ENCODE results near the gene NLGN1. TPM values are rescaled to one million over a fixed set of nuclear protein-coding genes. Genes with fewer than 3 reads are reported as not detected.

Gene NLGN1
- total RNA-seq, 1 experiment from 2014 or later = not detected

DNA sequence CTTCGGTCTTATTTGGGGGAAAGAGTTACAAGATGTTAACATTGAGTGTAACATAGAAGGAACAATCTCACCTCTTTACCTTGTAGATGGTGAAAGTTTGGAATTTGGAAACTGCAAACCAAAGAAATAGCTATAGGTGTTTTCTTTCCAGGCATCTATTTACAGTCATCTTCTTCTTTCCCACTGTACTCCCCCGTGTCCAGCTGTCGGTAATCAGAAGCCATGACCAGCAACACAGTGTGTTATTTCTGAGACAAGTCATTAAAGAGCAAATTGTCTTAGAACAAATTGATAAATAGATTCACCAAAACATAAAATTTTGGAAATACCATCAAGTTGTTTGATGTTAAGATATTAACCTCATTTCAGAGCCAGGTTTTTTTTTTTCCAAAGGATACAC is 871.0 kb downstream of the NLGN1 start:
- BruUV-seq (replicated peaks) = no TSS peak
- Histone ChIP-seq H3K4me3 (replicated peaks in 1 of 2; ENCODE audit: low read depth in 1 of 2, low read length in 2 of 2) (no peak overlapping the region), H3K4me2 (ENCODE audit: low read length) (no peak overlapping the region), H3K9ac (ENCODE audit: low read length) (no peak overlapping the region), H4K20me1 (ENCODE audit: insufficient read depth) (no peaks in the 10 kb centered on the region), H3K79me2 (ENCODE audit: insufficient read depth, low read length) (no peaks in the 10 kb centered on the region), H2AFZ (ENCODE audit: low read depth, low read length, poor library complexity, severe bottlenecking) (no peak overlapping the region), H3K9me3 (ENCODE audit: control insufficient read depth in 1 of 2, insufficient read depth in 1 of 2, low read depth in 1 of 2, low read length in 2 of 2) (no peaks in the 10 kb centered on the region), H3K36me3 (ENCODE audit: control insufficient read depth in 1 of 2, insufficient read depth in 2 of 2, low read length in 2 of 2) (no peaks in the 10 kb centered on the region), H3K9me2 (ENCODE audit: insufficient read depth) (no peaks in the 10 kb centered on the region), H3K27me3 (ENCODE audit: insufficient read depth, low read length) (no peaks in the 10 kb centered on the region), H3K4me1 (ENCODE audit: control insufficient read depth in 1 of 2, insufficient read depth in 2 of 2, low read length in 2 of 2) (no peaks in the 10 kb centered on the region), H3K27ac (ENCODE audit: low read depth, low read length) (no peak overlapping the region)
- RAD21 ChIA-PET (ENCODE audit: low non-redundant PET in 1 of 2, low total read pairs in 2 of 2, uncharacterized antibody in 2 of 2, unreplicated experiment in 2 of 2) = no interaction called here
- no peak for DNase-seq (ENCODE audit: low read depth, low spot score)
- CTCF ChIA-PET = no interaction called here
- intact Hi-C loops (cut with micrococcal nuclease) = no loop called here
- no peak for ATAC-seq
- no peak for TF ChIP-seq SRF (IDR thresholded peaks at IDR 0.05; ENCODE audit: low read depth)
- TF ChIP-seq SP1 (IDR thresholded peaks at IDR 0.05; ENCODE audit: low read depth) = no peak
- TF ChIP-seq ZNF274 (IDR thresholded peaks at IDR 0.05; ENCODE audit: low read depth, low read length) = no peak
- TF ChIP-seq, protein P1, sequence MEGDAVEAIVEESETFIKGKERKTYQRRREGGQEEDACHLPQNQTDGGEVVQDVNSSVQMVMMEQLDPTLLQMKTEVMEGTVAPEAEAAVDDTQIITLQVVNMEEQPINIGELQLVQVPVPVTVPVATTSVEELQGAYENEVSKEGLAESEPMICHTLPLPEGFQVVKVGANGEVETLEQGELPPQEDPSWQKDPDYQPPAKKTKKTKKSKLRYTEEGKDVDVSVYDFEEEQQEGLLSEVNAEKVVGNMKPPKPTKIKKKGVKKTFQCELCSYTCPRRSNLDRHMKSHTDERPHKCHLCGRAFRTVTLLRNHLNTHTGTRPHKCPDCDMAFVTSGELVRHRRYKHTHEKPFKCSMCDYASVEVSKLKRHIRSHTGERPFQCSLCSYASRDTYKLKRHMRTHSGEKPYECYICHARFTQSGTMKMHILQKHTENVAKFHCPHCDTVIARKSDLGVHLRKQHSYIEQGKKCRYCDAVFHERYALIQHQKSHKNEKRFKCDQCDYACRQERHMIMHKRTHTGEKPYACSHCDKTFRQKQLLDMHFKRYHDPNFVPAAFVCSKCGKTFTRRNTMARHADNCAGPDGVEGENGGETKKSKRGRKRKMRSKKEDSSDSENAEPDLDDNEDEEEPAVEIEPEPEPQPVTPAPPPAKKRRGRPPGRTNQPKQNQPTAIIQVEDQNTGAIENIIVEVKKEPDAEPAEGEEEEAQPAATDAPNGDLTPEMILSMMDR (IDR thresholded peaks at IDR 0.05 in 2 of 3, conservative IDR thresholded peaks at IDR 0.05 in 1 of 3; ENCODE audit: borderline replicate concordance in 1 of 3, insufficient read depth in 1 of 3, low read depth in 2 of 3, low read length in 2 of 3) = no peak
- no peak for TF ChIP-seq ELF1 (IDR thresholded peaks at IDR 0.05; ENCODE audit: borderline replicate concordance, low read depth)
- TF ChIP-seq TCF7L2 (IDR thresholded peaks at IDR 0.05; ENCODE audit: borderline replicate concordance, extremely low read depth, insufficient read depth, insufficient read length) = no peak
- no peak for TF ChIP-seq JUND (IDR thresholded peaks at IDR 0.05)
- TF ChIP-seq POLR2A (IDR thresholded peaks at IDR 0.05; ENCODE audit: borderline replicate concordance, extremely low read depth, insufficient read depth, insufficient read length) = no peak
- no peak for TF ChIP-seq EZH2phosphoT487 (IDR thresholded peaks at IDR 0.05; ENCODE audit: borderline replicate concordance)
- TF ChIP-seq POLR2AphosphoS5 (IDR thresholded peaks at IDR 0.05; ENCODE audit: low read depth, low read length) = no peak
- TF ChIP-seq CBX3 (IDR thresholded peaks at IDR 0.05; ENCODE audit: low read depth) = no peak
- TF ChIP-seq EGR1 (IDR thresholded peaks at IDR 0.05; ENCODE audit: low read depth) = no peak
- TF ChIP-seq, protein P2, sequence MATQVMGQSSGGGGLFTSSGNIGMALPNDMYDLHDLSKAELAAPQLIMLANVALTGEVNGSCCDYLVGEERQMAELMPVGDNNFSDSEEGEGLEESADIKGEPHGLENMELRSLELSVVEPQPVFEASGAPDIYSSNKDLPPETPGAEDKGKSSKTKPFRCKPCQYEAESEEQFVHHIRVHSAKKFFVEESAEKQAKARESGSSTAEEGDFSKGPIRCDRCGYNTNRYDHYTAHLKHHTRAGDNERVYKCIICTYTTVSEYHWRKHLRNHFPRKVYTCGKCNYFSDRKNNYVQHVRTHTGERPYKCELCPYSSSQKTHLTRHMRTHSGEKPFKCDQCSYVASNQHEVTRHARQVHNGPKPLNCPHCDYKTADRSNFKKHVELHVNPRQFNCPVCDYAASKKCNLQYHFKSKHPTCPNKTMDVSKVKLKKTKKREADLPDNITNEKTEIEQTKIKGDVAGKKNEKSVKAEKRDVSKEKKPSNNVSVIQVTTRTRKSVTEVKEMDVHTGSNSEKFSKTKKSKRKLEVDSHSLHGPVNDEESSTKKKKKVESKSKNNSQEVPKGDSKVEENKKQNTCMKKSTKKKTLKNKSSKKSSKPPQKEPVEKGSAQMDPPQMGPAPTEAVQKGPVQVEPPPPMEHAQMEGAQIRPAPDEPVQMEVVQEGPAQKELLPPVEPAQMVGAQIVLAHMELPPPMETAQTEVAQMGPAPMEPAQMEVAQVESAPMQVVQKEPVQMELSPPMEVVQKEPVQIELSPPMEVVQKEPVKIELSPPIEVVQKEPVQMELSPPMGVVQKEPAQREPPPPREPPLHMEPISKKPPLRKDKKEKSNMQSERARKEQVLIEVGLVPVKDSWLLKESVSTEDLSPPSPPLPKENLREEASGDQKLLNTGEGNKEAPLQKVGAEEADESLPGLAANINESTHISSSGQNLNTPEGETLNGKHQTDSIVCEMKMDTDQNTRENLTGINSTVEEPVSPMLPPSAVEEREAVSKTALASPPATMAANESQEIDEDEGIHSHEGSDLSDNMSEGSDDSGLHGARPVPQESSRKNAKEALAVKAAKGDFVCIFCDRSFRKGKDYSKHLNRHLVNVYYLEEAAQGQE (IDR thresholded peaks at IDR 0.05; ENCODE audit: low read depth) = no peak
- TF ChIP-seq, protein P3, sequence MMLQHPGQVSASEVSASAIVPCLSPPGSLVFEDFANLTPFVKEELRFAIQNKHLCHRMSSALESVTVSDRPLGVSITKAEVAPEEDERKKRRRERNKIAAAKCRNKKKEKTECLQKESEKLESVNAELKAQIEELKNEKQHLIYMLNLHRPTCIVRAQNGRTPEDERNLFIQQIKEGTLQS (IDR thresholded peaks at IDR 0.05) = no peak
- no peak for TF ChIP-seq FOSL1 (IDR thresholded peaks at IDR 0.05; ENCODE audit: low read depth)
- no peak for TF ChIP-seq CEBPB (IDR thresholded peaks at IDR 0.05; ENCODE audit: low read depth)
- no peak for TF ChIP-seq YY1 (IDR thresholded peaks at IDR 0.05; ENCODE audit: extremely low read depth, insufficient replicate concordance, low read depth, low read length)
- TF ChIP-seq ZBTB33 (IDR thresholded peaks at IDR 0.05; ENCODE audit: extremely low read depth, insufficient replicate concordance, low read length) = no peak
- TF ChIP-seq SIN3A (IDR thresholded peaks at IDR 0.05; ENCODE audit: low read depth) = no peak
- TF ChIP-seq ZFX (IDR thresholded peaks at IDR 0.05) = no peak
- POLR2A ChIA-PET = no interaction called here
